ENCODE data around the gene TAAR1.
"Not testable (repeated sequence)": the region's sequence is repeated elsewhere in the genome, so short reads cannot be mapped to it uniquely, and the experiment has no call there.

TAAR1 gene

GRCh38 chr6:132663661-132664060 lies 4.7 kb upstream of the TAAR1 start:
- DNase-seq (ENCODE audit: low spot score): no peak
- FAIRE-seq: no peak

- FAIRE-seq (no peak), DNase-seq (ENCODE audit: low spot score) (no peak)
Observed at GRCh38 chr6:132661906-132662305, 2.9 kb upstream of the TAAR1 start.

GRCh38 chr6:132651062-132651461 lies 7.9 kb downstream of the TAAR1 start:
- DNase-seq (ENCODE audit: low spot score) (no peak), FAIRE-seq (no peak)

- FAIRE-seq (no peak), DNase-seq (ENCODE audit: low spot score) (no peak)
Observed at GRCh38 chr6:132650429-132650828, 8.6 kb downstream of the TAAR1 start.

GRCh38 chr6:132648828-132649227 lies 10.2 kb downstream of the TAAR1 start:
- DNase-seq (ENCODE audit: low spot score) (no peak), FAIRE-seq (no peak)

- no peak for FAIRE-seq
Observed at GRCh38 chr6:132648356-132648755, 10.6 kb downstream of the TAAR1 start.

GRCh38 chr6:132643547-132643946 lies 15.4 kb downstream of the TAAR1 start:
- FAIRE-seq: no peak
- DNase-seq (ENCODE audit: low spot score): no peak

More at GRCh38 chr6:132648356-132648755, 10.6 kb downstream of the TAAR1 start:
- DNase-seq (ENCODE audit: low spot score): peak; percentile 42

GRCh38 chr6:132637135-132637534 lies 21.8 kb downstream of the TAAR1 start:
- not testable (repeated sequence) for DNase-seq (ENCODE audit: low spot score); FAIRE-seq

GRCh38 chr6:132635906-132636305 lies 23.1 kb downstream of the TAAR1 start:
- FAIRE-seq; DNase-seq (ENCODE audit: low spot score): not testable (repeated sequence)

GRCh38 chr6:132635288-132635687 lies 23.7 kb downstream of the TAAR1 start:
- not testable (repeated sequence) for FAIRE-seq

GRCh38 chr6:132634796-132635195 lies 24.2 kb downstream of the TAAR1 start:
- FAIRE-seq: no peak

More at GRCh38 chr6:132635288-132635687, 23.7 kb downstream of the TAAR1 start:
- not testable (repeated sequence) for DNase-seq (ENCODE audit: low spot score)

GRCh38 chr6:132633362-132633761 lies 25.6 kb downstream of the TAAR1 start:
- no peak for DNase-seq (ENCODE audit: low spot score)
- no peak for FAIRE-seq

More at GRCh38 chr6:132634796-132635195, 24.2 kb downstream of the TAAR1 start:
- no peak for DNase-seq (ENCODE audit: low spot score)

GRCh38 chr6:132624175-132624574 lies 34.8 kb downstream of the TAAR1 start, which contains the start of gene TAAR2:
Gene TAAR2 (minus strand): TSS chr6:132624275. CDS start chr6:132624275, 0 bp downstream.
- no peak for DNase-seq (ENCODE audit: low spot score)
- no peak for FAIRE-seq

- FAIRE-seq: no peak
- DNase-seq (ENCODE audit: low spot score): no peak
Observed at GRCh38 chr6:132623106-132623845, 35.7 kb downstream of the TAAR1 start.

GRCh38 chr6:132616677-132617076 lies 42.3 kb downstream of the TAAR1 start:
- DNase-seq (ENCODE audit: low spot score) (no peak), FAIRE-seq (no peak)

- no peak for FAIRE-seq
Observed at GRCh38 chr6:132614554-132614953, 44.4 kb downstream of the TAAR1 start.

GRCh38 chr6:132612449-132613108 lies 46.4 kb downstream of the TAAR1 start:
- FAIRE-seq (no peak), DNase-seq (ENCODE audit: low spot score) (no peak)

More at GRCh38 chr6:132614554-132614953, 44.4 kb downstream of the TAAR1 start:
- peak; percentile 6 for DNase-seq (ENCODE audit: low spot score)

- DNase-seq (ENCODE audit: low spot score) (no peak), FAIRE-seq (no peak)
Observed at GRCh38 chr6:132611616-132612015, 47.4 kb downstream of the TAAR1 start.

GRCh38 chr6:132607544-132608233 lies 51.3 kb downstream of the TAAR1 start:
- DNase-seq (ENCODE audit: low spot score): no peak
- FAIRE-seq: no peak

- DNase-seq (ENCODE audit: low spot score) (no peak), FAIRE-seq (no peak)
Observed at GRCh38 chr6:132604635-132605152, 54.3 kb downstream of the TAAR1 start.

- DNase-seq (ENCODE audit: low spot score): not testable (repeated sequence)
- peak; percentile 75 for FAIRE-seq
Observed at GRCh38 chr6:132600900-132601299, 58.1 kb downstream of the TAAR1 start.

GRCh38 chr6:132598473-132598872 lies 60.5 kb downstream of the TAAR1 start:
- FAIRE-seq (no peak), DNase-seq (ENCODE audit: low spot score) (peak; percentile 35)
